Gastroesophageal sphincter (tissue), 4 donors: ENCODE results near the gene C1QL1. TPM values are rescaled to one million over a fixed set of nuclear protein-coding genes. Genes with fewer than 3 reads are reported as not detected.

ENCODE experiments used
- ATAC-seq: fragments of 150-250 bp; one replicate; pipeline ENCODE4 v1.9.1; 2016; ENCODE audit warnings: mild to moderate bottlenecking, moderate library complexity
- H3K27ac ChIP-seq, 4 donors: fragments of 200-600 bp; sonication (generic) in 3 of 4; 1 replicate in 3 of 4; 2 replicates in 1 of 4; pipeline ENCODE4 v1.5.1; 2016 to 2019
- H3K27me3 ChIP-seq: fragments of 200-600 bp; sonication (generic); one replicate; pipeline ENCODE4 v1.5.1; 2019
- H3K36me3 ChIP-seq, 2 donors: fragments of 200-600 bp; sonication (generic); one replicate each; pipeline ENCODE4 v1.5.1; 2019; ENCODE audit warnings: control low read depth in 1 of 2
- H3K4me1 ChIP-seq, 3 donors: fragments of 200-600 bp; sonication (generic); 1 replicate in 2 of 3; 2 replicates in 1 of 3; pipeline ENCODE4 v1.5.1; 2016 to 2019; ENCODE audit warnings: control low read depth in 2 of 3
- H3K4me3 ChIP-seq, 2 donors: fragments of 200-600 bp; sonication (generic); one replicate each; pipeline ENCODE4 v1.5.1; 2019; ENCODE audit warnings: mild to moderate bottlenecking in 1 of 2, moderate library complexity in 1 of 2
- H3K9me3 ChIP-seq, 3 donors: fragments of 200-600 bp; sonication (generic); one replicate each; pipeline ENCODE4 v1.5.1; 2017 to 2019; ENCODE audit warnings: control low read depth in 2 of 3
- EP300 ChIP-seq: sonication (generic); formaldehyde crosslinking; IDR thresholded peaks from one replicate; pipeline ENCODE4 v1.6.1; 2017; ENCODE audit warnings: antibody characterized with exemption, mild to moderate bottlenecking
- POLR2A ChIP-seq, 2 donors: fragments of 450-650 bp; IDR thresholded peaks; one replicate each; pipeline ENCODE4 v1.6.1; 2017; ENCODE audit warnings: antibody characterized with exemption in 2 of 2, mild to moderate bottlenecking in 2 of 2, moderate library complexity in 1 of 2
- POLR2AphosphoS5 ChIP-seq: sonication (generic); formaldehyde crosslinking; IDR thresholded peaks from one replicate; pipeline ENCODE4 v1.6.1; 2017; ENCODE audit warnings: antibody characterized with exemption
- WGBS, 2 donors: methylation state at CpG; one replicate each; pipeline ENCODE4 v1.1.5; 2018; ENCODE audit warnings: low coverage in 1 of 2; 5-methylcytosine and 5-hydroxymethylcytosine counted together
- small RNA-seq, 4 donors: library from RNA; depleted of rRNA; stranded (forward); fragments of <200 nt; gene quantifications; one replicate each; pipeline ENCODE3, GENCODE V24; 2016
- total RNA-seq, 4 donors: library from RNA; depleted of rRNA; stranded (reverse); fragments of >200 nt; gene quantifications; one replicate each; pipeline ENCODE4 v1.1.0, GENCODE V29; 2016
- TF ChIP-seq, protein P1 (sequence below), 4 experiments: fragments of 200-600 bp in 2 of 4; fragments of 450-650 bp in 2 of 4; sonication (generic) in 1 of 4; IDR thresholded peaks; one replicate each; pipeline ENCODE4 v1.5.1; 2017 to 2019; ENCODE audit warnings: antibody characterized with exemption in 4 of 4, mild to moderate bottlenecking in 2 of 4, moderate library complexity in 2 of 4

The C1QL1 gene
- total RNA-seq, 4 donors from 2014 or later = 4.1 to 7.1 (median 5.0) TPM

GRCh38 chr17:44913676-44914075 lies 54.4 kb downstream of the C1QL1 start:
- no peaks in the 10 kb centered on the region for H3K36me3 ChIP-seq
- no peaks in the 10 kb centered on the region for H3K9me3 ChIP-seq
- WGBS, 2 donors = 70% methylated on average over 3 of the region's 6 CpGs; no CpG with 5 or more reads in 1 of the 2 donors
- ATAC-seq = no peak
- peaks cover 0 to 36% (median 19%) of the 10 kb centered on the region in 3 donors for H3K4me1 ChIP-seq
- peaks cover 22% of the 10 kb centered on the region for H3K27me3 ChIP-seq
- TF ChIP-seq, protein P1, sequence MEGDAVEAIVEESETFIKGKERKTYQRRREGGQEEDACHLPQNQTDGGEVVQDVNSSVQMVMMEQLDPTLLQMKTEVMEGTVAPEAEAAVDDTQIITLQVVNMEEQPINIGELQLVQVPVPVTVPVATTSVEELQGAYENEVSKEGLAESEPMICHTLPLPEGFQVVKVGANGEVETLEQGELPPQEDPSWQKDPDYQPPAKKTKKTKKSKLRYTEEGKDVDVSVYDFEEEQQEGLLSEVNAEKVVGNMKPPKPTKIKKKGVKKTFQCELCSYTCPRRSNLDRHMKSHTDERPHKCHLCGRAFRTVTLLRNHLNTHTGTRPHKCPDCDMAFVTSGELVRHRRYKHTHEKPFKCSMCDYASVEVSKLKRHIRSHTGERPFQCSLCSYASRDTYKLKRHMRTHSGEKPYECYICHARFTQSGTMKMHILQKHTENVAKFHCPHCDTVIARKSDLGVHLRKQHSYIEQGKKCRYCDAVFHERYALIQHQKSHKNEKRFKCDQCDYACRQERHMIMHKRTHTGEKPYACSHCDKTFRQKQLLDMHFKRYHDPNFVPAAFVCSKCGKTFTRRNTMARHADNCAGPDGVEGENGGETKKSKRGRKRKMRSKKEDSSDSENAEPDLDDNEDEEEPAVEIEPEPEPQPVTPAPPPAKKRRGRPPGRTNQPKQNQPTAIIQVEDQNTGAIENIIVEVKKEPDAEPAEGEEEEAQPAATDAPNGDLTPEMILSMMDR (IDR thresholded peaks at IDR 0.05) = no peak
- TF ChIP-seq POLR2A (IDR thresholded peaks at IDR 0.05) = no peak
- TF ChIP-seq POLR2AphosphoS5 = no peak
- no peak for TF ChIP-seq EP300
- H3K4me3 ChIP-seq = no peak overlapping the region
- H3K27ac ChIP-seq = no peak overlapping the region

DNA sequence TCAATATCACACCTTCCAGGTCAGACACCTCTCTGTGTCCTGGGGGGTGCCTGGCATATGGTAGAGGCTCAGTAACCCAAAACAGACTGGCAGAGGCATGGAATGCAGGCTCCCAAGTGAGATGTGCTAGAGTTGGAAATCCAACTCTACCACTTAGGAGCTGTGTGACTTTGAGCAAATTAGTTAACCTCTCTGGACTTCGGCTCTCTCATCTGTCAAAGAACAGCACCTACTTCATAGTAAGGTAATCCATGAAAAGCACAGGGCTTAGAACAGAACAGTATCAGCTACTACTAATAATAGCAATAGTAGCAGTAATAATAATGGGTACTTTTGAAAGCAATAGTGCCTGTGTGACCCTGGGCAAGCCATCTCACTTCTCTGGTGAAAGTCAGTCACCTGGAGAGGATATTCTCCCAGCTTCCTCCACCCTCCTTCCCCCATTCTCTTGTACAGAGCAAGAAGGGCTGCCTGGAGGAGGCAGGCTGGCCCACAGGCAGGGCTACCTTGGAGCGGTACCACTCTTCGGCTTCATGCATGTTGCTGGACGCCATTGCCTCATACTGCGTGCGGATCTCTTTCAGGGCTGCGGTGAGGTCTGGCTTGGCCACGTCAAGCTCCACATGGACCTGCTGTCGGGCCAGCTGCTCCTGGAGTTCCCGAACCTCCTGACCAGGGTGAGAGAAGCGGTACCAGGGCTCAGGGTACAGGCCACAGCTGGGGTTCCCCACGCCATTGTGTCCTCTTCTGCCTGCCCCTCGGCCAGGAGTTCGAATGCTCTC lies 55.1 kb downstream of the C1QL1 start:
- TF ChIP-seq POLR2AphosphoS5 = no peak
- no peak for TF ChIP-seq POLR2A (IDR thresholded peaks at IDR 0.05)
- TF ChIP-seq, protein P1 (IDR thresholded peaks at IDR 0.05) = no peak
- TF ChIP-seq EP300 = no peak
- no peaks in the 10 kb centered on the region for H3K36me3 ChIP-seq
- H3K4me3 ChIP-seq = no peak overlapping the region
- WGBS, 2 donors = 75 to 85% methylated on average over 2 to 8 of the region's 14 CpGs
- no peak for ATAC-seq
- peaks cover 0 to 36% (median 19%) of the 10 kb centered on the region in 3 donors for H3K4me1 ChIP-seq
- peaks cover 22% of the 10 kb centered on the region for H3K27me3 ChIP-seq
- H3K9me3 ChIP-seq = no peaks in the 10 kb centered on the region
- H3K27ac ChIP-seq = no peak overlapping the region

DNA sequence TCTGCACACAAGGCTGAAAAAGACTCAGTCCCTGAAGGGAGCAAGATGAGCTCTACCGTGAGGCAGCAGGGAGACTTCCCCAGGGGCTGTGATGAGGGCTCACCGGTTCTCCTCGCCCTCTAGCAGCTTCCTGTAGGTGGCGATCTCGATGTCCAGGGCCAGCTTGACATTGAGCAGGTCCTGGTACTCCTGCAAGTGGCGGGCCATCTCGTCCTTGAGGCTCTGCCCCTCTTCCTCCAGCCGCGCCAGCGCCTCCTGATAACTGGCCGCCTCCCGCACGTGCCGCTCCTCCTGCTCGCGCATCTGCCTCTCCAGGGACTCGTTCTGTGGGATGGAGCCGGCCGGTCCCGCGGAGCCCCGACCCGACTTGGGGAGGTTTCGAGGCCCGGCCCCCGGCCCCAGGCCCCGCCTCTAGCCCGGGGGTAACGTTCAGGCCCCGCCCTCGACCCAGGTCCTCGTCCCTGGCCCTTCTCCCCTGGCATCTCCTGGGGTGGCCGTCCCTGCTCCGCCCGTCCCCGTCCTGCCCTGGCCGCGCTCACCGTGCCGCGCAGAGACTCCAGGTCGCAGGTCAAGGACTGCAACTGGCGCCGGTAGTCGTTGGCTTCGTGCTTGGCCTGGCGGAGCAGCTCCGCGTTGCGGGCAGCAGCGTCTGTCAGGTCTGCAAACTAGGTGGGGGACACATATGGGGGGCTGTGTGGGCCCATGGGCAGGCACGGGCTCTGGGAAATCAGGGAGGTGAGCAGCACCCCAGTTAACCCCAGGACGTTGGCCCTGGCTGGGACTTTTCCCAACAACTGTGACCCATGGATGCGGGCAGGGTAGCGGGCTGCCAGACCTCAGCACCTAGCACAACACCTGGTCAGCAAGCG lies 56.7 kb downstream of the C1QL1 start:
- peaks cover 0 to 20% (median 7%) of the 10 kb centered on the region in 3 donors for H3K4me1 ChIP-seq
- peak overlapping the region in 1 of 2 donors; percentile 32 for H3K4me3 ChIP-seq
- peaks cover 25% of the 10 kb centered on the region for H3K27me3 ChIP-seq
- H3K27ac ChIP-seq = no peak overlapping the region
- no peaks in the 10 kb centered on the region for H3K9me3 ChIP-seq
- ATAC-seq = peak; percentile 44
- H3K36me3 ChIP-seq = no peaks in the 10 kb centered on the region
- 80% methylated on average over 4 of the region's 56 CpGs; no CpG with 5 or more reads in 1 of the 2 donors for WGBS, 2 donors
- TF ChIP-seq POLR2AphosphoS5 = peak; percentile 32
- TF ChIP-seq, protein P1 (IDR thresholded peaks at IDR 0.05) = peak in 3 of 4 experiments; percentile 27 to 64 (median 41)
- no peak for TF ChIP-seq POLR2A (IDR thresholded peaks at IDR 0.05)

DNA sequence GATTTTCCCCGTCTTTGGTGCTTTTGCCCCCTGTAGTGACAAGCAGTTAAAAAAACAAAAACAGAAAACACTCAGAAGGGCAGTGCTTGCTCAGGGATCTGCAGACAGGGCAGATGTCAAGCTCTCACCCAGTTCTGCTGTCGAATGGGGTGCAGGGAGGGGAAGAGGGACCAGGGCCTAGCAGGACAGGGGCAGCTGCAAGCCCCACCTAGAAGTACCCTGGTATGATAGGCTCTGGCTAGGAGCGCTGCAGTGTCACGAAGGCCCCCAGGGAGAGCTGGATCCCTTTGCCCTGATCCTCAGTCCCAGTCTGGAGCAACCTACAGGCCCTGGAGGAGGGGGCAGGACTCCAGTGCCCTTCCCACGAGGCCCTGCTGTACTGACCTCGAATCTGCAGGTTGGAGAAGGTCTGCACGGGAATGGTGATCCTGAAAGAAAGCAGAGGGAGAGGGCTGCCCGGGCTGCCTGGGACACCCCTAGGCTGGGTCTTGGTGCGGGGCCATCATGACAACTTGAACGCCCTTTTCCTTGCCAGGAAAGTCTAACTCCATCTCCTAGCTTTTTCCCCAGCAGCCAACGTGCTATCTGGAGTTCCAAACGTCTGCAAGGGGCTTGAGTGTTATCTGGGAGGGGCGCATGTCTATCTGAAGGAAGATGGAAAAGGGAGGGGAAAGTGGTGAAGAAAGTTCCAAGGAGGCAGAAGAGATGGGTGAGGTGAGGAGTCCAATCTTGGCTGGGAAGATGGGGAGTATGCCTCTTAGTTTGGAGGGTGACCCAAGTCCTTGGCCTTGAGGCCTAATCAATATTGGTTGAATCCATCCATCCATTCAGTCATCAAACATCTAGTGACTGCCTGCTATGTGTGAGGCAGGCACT lies 57.6 kb downstream of the C1QL1 start:
- peaks cover 25% of the 10 kb centered on the region for H3K27me3 ChIP-seq
- WGBS, 2 donors = 93% methylated on average over 2 to 6 of the region's 13 CpGs
- ATAC-seq = no peak
- H3K4me3 ChIP-seq = no peak overlapping the region
- TF ChIP-seq POLR2AphosphoS5 = no peak
- TF ChIP-seq, protein P1 (IDR thresholded peaks at IDR 0.05) = no peak
- TF ChIP-seq EP300 = no peak
- TF ChIP-seq POLR2A (IDR thresholded peaks at IDR 0.05) = no peak
- peaks cover 0 to 11% (median 5%) of the 10 kb centered on the region in 3 donors for H3K4me1 ChIP-seq
- H3K27ac ChIP-seq = no peak overlapping the region
- H3K9me3 ChIP-seq = no peaks in the 10 kb centered on the region
- no peaks in the 10 kb centered on the region for H3K36me3 ChIP-seq

Small RNA genes within 50 kb of the gene (small RNA-seq; reads per million reads assigned to genes)
- gene AC015936.2 = 0 reads per million in 4 donors
- 0 reads per million in 4 donors for gene MIR6783

Other genes with a start within 250 kb of the C1QL1 start
- 1 to 10 TPM in 3 of 4 donors, under 1 TPM in 1; 0.10 to 4.2 (median 1.3) TPM for gene ADAM11, start 209.3 kb downstream of the C1QL1 start, total RNA-seq
- gene GJC1, start 138.0 kb downstream of the C1QL1 start, total RNA-seq = 10 to 100 TPM; 28.2 to 78.3 (median 44.5) TPM
- gene HIGD1B, start 120.4 kb downstream of the C1QL1 start, total RNA-seq = 1 to 10 TPM; 1.1 to 2.5 (median 1.5) TPM
- 10 to 100 TPM; 45.1 to 71.2 (median 57.8) TPM for gene EFTUD2, start 68.9 kb downstream of the C1QL1 start, total RNA-seq
- gene GFAP, start 52.8 kb downstream of the C1QL1 start, total RNA-seq = 1 to 10 TPM in 2 of 4 donors, under 1 TPM in 1, not detected in 1; 0.77 to 3.8 (median 1.1) TPM
- gene KIF18B, start 20.5 kb downstream of the C1QL1 start, total RNA-seq = under 1 TPM in 3 of 4 donors, not detected in 1; 0.08 to 0.35 (median 0.27) TPM
- 10 to 100 TPM; 50.3 to 68.2 (median 58.0) TPM for gene DCAKD, start 83.3 kb upstream of the C1QL1 start, total RNA-seq
- 100 to 1,000 TPM in 1 of 4 donors, 10 to 100 TPM in 3; 63.5 to 129 (median 69.1) TPM for gene NMT1, start 93.0 kb upstream of the C1QL1 start, total RNA-seq
- 100 to 1,000 TPM in 2 of 4 donors, 10 to 100 TPM in 2; 50.4 to 147 (median 81.8) TPM for gene PLCD3, start 164.2 kb upstream of the C1QL1 start, total RNA-seq
- gene ACBD4, start 167.4 kb upstream of the C1QL1 start, total RNA-seq = 10 to 100 TPM; 15.0 to 28.8 (median 23.5) TPM
- gene HEXIM1, start 180.2 kb upstream of the C1QL1 start, total RNA-seq = 10 to 100 TPM; 48.3 to 56.3 (median 53.8) TPM
- 10 to 100 TPM in 1 of 4 donors, 1 to 10 TPM in 3; 3.8 to 11.1 (median 8.6) TPM for gene HEXIM2, start 193.6 kb upstream of the C1QL1 start, total RNA-seq